HEK293T (cell line): Measurements from ENCODE around the gene MAK.

Experiments used
- CTBP1 ChIP-seq: fragments of 450-650 bp; IDR thresholded peaks from 2 replicates; pipeline ENCODE4 v1.6.1; 2016; ENCODE audit warnings: borderline replicate concordance
- FOXA1 ChIP-seq: fragments of 450-650 bp; IDR thresholded peaks from 2 replicates; pipeline ENCODE4 v1.6.1; 2016; ENCODE audit warnings: mild to moderate bottlenecking
- HDGF ChIP-seq: fragments of 450-650 bp; IDR thresholded peaks from 2 replicates; pipeline ENCODE4 v1.6.1; 2017; ENCODE audit warnings: antibody characterized with exemption, borderline replicate concordance
- L3MBTL2 ChIP-seq: fragments of 450-650 bp; conservative IDR thresholded peaks from 2 replicates; pipeline ENCODE4 v1.6.1; 2016; ENCODE audit warnings: mild to moderate bottlenecking
- PKNOX1 ChIP-seq: fragments of 450-650 bp; IDR thresholded peaks from 2 replicates; pipeline ENCODE4 v1.6.1; 2016
- SP1 ChIP-seq: fragments of 450-650 bp; IDR thresholded peaks from 2 replicates; pipeline ENCODE4 v1.6.1; 2017

- TF ChIP-seq SP1: no peak
- no peak for TF ChIP-seq CTBP1
- TF ChIP-seq HDGF: no peak
- no peak for TF ChIP-seq PKNOX1
- no peak for TF ChIP-seq L3MBTL2
- TF ChIP-seq FOXA1: no peak
Measured at GRCh38 chr6:10721850-10722569, 116.3 kb downstream of the MAK start.
